A673 (cell line): Measurements from ENCODE around the gene THAP3. TPM values are rescaled to one million over a fixed set of nuclear protein-coding genes. Genes with fewer than 3 reads are reported as not detected.

Source experiments
- BruUV-seq: library from RNA; stranded (reverse); fragments of 400-500 nt; replicated peaks from 2 replicates; lab custom pipeline; 2021; lab: Mats Ljungman, UMichigan
- CTCF ChIA-PET: fragments of 300-600 bp; sonication (Branson Sonifier 250); formaldehyde crosslinking; loops from one replicate; lab custom pipeline; 2022; ENCODE audit warnings: antibody characterized with exemption; lab: Charles Lee
- POLR2A ChIA-PET: fragments of 300-600 bp; sonication (Branson Sonifier 250); formaldehyde crosslinking; loops from one replicate; lab custom pipeline; 2022; ENCODE audit warnings: antibody characterized with exemption; ENCODE audit not compliant: low non-redundant PET; lab: Charles Lee
- DNase-seq: peaks from one replicate; pipeline ENCODE4 v3.0.0-alpha.2; 2015; ENCODE audit warnings: low spot score
- H3K27ac ChIP-seq: fragments of 200-600 bp; sonication (generic); 2 replicates; pipeline ENCODE4 v1.5.1; 2016; ENCODE audit warnings: mixed run types, low read depth, mild to moderate bottlenecking, mixed read lengths, antibody characterized with exemption, low read length; ENCODE audit not compliant: poor library complexity, severe bottlenecking
- H3K27me3 ChIP-seq: fragments of 200-600 bp; sonication (generic); replicated peaks from 2 replicates; pipeline ENCODE4 v1.6.1; 2017; ENCODE audit warnings: mixed run types, low read depth, mild to moderate bottlenecking, mixed read lengths, antibody characterized with exemption, low read length; ENCODE audit not compliant: insufficient read depth, poor library complexity
- H3K36me3 ChIP-seq: fragments of 200-600 bp; sonication (generic); 2 replicates; pipeline ENCODE4 v1.6.1; 2016; ENCODE audit warnings: mixed run types, mild to moderate bottlenecking, mixed read lengths, antibody characterized with exemption, low read length; ENCODE audit not compliant: insufficient read depth, poor library complexity, severe bottlenecking
- H3K4me1 ChIP-seq: fragments of 200-600 bp; sonication (generic); 2 replicates; pipeline ENCODE4 v1.6.1; 2017; ENCODE audit warnings: mixed run types, mild to moderate bottlenecking, mixed read lengths, antibody characterized with exemption, low read length; ENCODE audit not compliant: insufficient read depth, poor library complexity, severe bottlenecking
- H3K4me3 ChIP-seq: fragments of 200-600 bp; sonication (generic); 2 replicates; pipeline ENCODE4 v1.5.1; 2016; ENCODE audit warnings: low read depth, mixed run types, mild to moderate bottlenecking, mixed read lengths, low read length; ENCODE audit not compliant: poor library complexity, severe bottlenecking
- H3K9me3 ChIP-seq: fragments of 200-600 bp; sonication (generic); 2 replicates; pipeline ENCODE4 v1.6.1; 2016; ENCODE audit warnings: mixed run types, low read depth, mild to moderate bottlenecking, mixed read lengths, antibody characterized with exemption, low read length; ENCODE audit not compliant: poor library complexity, severe bottlenecking
- EZH2 ChIP-seq: fragments of 200-600 bp; sonication (generic); IDR thresholded peaks from 2 replicates; pipeline ENCODE4 v1.6.1; 2017; ENCODE audit warnings: borderline replicate concordance, low read depth, mild to moderate bottlenecking, mixed read lengths, antibody characterized with exemption, low read length; ENCODE audit not compliant: poor library complexity, severe bottlenecking
- intact Hi-C: fragments of 100-400 bp; cut with micrococcal nuclease; formaldehyde crosslinking; loops from one replicate; pipeline ENCODE4 v1.10.0; 2022; ENCODE audit not compliant: unreplicated experiment
- total RNA-seq: library from RNA; stranded (reverse); gene quantifications from 2 replicates; pipeline ENCODE4 v1.2.3, GENCODE V29; 2021
- TF ChIP-seq, protein P1 (sequence below): fragments of 300-800, 200-600 bp; sonication (generic); conservative IDR thresholded peaks from 2 replicates; pipeline ENCODE4 v1.5.1; 2017; ENCODE audit warnings: low read depth, mild to moderate bottlenecking, antibody characterized with exemption, low read length, moderate library complexity, mixed read lengths

THAP3 gene
- total RNA-seq, 1 experiment from 2014 or later = 23.6 TPM

DNA sequence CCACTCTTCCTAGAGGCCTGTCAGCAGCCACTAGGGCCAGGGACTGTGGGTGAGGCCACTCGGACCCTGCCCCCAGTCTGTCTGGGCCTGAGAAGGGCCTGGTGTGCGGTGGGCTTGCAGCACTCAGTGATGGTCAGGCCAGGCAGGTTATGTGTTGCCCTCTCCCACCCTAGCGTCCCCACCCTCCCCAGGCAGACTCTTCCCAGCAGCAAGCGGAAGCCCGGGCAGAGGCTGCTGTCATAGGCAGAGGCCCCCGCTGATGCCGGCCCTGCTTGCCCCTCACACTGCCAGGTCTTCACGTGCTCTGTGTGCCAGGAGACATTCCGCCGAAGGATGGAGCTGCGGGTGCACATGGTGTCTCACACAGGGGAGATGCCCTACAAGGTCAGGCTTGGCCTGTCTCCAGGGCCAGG is 38.3 kb upstream of the THAP3 start:
- H3K36me3 ChIP-seq = peaks cover 29% of the 10 kb centered on the region
- ChIA-PET CTCF (no interaction called here), POLR2A (no interaction called here)
- no peak for DNase-seq
- H3K9me3 ChIP-seq = no peaks in the 10 kb centered on the region
- H3K4me1 ChIP-seq = no peaks in the 10 kb centered on the region
- H3K4me3 ChIP-seq = no peak overlapping the region
- no peaks in the 10 kb centered on the region for H3K27me3 ChIP-seq
- intact Hi-C loops = no loop called here
- no peak for TF ChIP-seq EZH2
- TF ChIP-seq, protein P1, sequence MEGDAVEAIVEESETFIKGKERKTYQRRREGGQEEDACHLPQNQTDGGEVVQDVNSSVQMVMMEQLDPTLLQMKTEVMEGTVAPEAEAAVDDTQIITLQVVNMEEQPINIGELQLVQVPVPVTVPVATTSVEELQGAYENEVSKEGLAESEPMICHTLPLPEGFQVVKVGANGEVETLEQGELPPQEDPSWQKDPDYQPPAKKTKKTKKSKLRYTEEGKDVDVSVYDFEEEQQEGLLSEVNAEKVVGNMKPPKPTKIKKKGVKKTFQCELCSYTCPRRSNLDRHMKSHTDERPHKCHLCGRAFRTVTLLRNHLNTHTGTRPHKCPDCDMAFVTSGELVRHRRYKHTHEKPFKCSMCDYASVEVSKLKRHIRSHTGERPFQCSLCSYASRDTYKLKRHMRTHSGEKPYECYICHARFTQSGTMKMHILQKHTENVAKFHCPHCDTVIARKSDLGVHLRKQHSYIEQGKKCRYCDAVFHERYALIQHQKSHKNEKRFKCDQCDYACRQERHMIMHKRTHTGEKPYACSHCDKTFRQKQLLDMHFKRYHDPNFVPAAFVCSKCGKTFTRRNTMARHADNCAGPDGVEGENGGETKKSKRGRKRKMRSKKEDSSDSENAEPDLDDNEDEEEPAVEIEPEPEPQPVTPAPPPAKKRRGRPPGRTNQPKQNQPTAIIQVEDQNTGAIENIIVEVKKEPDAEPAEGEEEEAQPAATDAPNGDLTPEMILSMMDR = no peak
- BruUV-seq = no TSS peak
- H3K27ac ChIP-seq = no peak overlapping the region

DNA sequence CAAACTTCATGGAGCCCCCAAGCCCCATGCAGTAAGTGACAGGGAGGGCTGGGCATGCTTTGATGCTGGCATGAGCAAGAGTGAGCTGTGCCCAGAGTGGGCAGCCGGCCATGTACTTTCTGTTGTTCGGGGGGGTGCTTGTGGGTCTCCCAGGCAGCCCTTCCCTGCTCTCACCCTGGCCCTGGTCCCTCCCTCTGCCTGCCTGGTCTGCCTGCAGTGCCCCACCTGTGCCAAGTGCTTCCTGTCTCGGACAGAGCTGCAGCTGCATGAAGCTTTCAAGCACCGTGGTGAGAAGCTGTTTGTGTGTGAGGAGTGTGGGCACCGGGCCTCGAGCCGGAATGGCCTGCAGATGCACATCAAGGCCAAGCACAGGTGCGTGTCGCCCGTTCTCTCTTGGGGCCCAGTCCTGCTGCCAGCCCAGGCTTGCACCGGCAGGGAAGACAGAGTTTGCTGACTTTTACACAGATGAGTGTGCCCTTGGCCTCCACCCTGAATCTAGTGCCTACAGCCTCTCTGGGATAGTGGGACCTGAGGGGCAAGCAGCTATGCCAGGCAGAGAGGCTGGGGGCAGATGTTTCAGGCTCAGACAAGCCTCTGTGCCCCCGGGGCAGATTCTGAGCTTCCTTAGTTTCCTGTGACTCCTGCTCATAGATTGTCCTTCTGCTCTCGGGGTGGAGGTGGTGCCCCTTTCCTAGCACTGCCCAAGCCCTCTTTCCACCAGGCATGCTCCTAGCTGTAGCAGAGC is 37.2 kb upstream of the THAP3 start:
- no peaks in the 10 kb centered on the region for H3K4me1 ChIP-seq
- H3K27ac ChIP-seq = no peak overlapping the region
- ChIA-PET POLR2A (no interaction called here), CTCF (no interaction called here)
- no peaks in the 10 kb centered on the region for H3K9me3 ChIP-seq
- TF ChIP-seq, protein P1 = no peak
- no peak for TF ChIP-seq EZH2
- H3K4me3 ChIP-seq = no peak overlapping the region
- no peaks in the 10 kb centered on the region for H3K27me3 ChIP-seq
- DNase-seq = no peak
- H3K36me3 ChIP-seq = peaks cover 29% of the 10 kb centered on the region
- BruUV-seq = no TSS peak
- intact Hi-C loops = no loop called here

DNA sequence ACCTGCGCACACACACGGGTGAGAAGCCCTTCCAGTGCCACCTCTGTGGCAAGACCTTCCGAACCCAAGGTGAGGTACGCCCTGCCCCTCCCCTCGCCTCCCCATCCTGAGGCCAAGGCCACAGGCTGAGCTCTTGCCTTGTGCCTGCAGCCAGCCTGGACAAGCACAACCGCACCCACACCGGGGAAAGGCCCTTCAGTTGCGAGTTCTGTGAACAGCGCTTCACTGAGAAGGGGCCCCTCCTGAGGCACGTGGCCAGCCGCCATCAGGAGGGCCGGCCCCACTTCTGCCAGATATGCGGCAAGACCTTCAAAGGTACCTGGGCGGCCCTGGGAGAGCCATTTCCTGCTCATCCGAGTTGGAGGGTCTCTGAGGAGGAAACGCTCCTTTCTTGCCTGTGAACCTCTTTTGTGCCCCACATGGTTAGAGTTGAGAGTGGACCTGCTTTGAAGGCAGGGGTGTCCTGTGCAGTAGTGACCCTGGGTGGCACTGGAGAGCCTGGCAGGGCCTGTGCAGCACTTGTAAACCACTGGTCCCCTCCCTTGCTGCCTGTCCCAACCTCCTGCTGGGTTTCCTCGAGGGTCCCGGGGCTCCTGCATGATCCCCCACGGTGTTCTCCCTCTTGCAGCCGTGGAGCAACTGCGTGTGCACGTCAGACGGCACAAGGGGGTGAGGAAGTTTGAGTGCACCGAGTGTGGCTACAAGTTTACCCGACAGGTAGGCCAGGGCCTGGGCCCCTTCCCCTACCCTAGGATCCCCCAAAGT is 36.4 kb upstream of the THAP3 start:
- POLR2A ChIA-PET = no interaction called here
- CTCF ChIA-PET = no interaction called here
- Histone ChIP-seq H3K36me3 (peaks cover 31% of the 10 kb centered on the region), H3K27ac (no peak overlapping the region), H3K9me3 (no peaks in the 10 kb centered on the region), H3K4me1 (no peaks in the 10 kb centered on the region), H3K27me3 (no peaks in the 10 kb centered on the region), H3K4me3 (no peak overlapping the region)
- BruUV-seq = no TSS peak
- no peak for DNase-seq
- TF ChIP-seq, protein P1 = no peak
- TF ChIP-seq EZH2 = no peak
- intact Hi-C loops = no loop called here
